22Rv1 (cell line): Measurements from ENCODE around the gene WDR48.

Source experiments
- CTCF ChIP-seq: fragments of 450-650 bp; IDR thresholded peaks from 2 replicates; pipeline ENCODE4 v1.5.1; 2017; ENCODE audit warnings: mild to moderate bottlenecking
- ZFX ChIP-seq: fragments of 450-650 bp; IDR thresholded peaks from 2 replicates; pipeline ENCODE4 v1.6.1; 2017; ENCODE audit warnings: antibody characterized with exemption, borderline replicate concordance

DNA sequence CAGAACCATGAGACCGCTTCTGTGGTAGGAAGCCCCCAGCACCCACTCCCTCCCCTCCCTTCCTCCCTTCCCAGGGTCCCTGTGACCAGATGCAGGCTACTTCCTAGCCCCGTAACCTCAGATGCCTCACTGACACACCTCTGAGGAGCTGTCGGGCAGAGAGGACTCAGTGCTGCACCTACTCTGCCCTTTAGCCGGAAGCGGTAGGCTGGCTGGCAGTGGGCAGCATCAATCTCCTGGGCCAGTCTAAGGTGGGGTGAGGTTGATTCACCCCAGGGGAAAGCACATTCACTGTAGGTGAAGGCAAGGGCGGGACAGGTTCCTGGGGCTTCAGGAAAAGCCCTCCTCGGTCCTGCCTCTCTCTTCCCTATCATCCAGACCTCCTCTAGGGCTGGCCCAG is 82.5 kb downstream of the WDR48 start:
- TF ChIP-seq CTCF (no peak), ZFX (no peak)
